CD14-positive monocyte (primary cell): ENCODE measurements around the gene KIF25. TPM values are rescaled to one million over a fixed set of nuclear protein-coding genes. Genes with fewer than 3 reads are reported as not detected.

Source experiments
- DNase-seq, 3 donors: peaks; one replicate each; pipeline ENCODE4 v3.0.0-alpha.2; 2011 to 2022
- H2AFZ ChIP-seq: 2 replicates; pipeline ENCODE4 v1.6.0; 2012; ENCODE audit warnings: mild to moderate bottlenecking, low read depth, low read length, inconsistent platforms; ENCODE audit not compliant: insufficient read depth, poor library complexity, severe bottlenecking
- H3K27ac ChIP-seq, 2 donors: 1 replicate in 1 of 2; 2 replicates in 1 of 2; pipeline ENCODE4 v1.5.1; 2012 to 2013; ENCODE audit warnings: low read length in 2 of 2, control low read depth in 1 of 2, inconsistent platforms in 1 of 2, low read depth in 1 of 2, mild to moderate bottlenecking in 1 of 2
- H3K27me3 ChIP-seq, 2 donors: one replicate each; pipeline versions ENCODE4 v1.6.0 to v1.6.1; 2011 to 2013; ENCODE audit warnings: low read length in 2 of 2; ENCODE audit not compliant: control insufficient read depth in 2 of 2, insufficient read depth in 2 of 2
- H3K36me3 ChIP-seq, 2 donors: replicated peaks in 1 of 2; 1 replicate in 1 of 2; 2 replicates in 1 of 2; pipeline versions ENCODE4 v1.5.1 to v1.6.1; 2012 to 2013; ENCODE audit warnings: low read length in 2 of 2, control low read depth in 1 of 2, inconsistent platforms in 1 of 2, mild to moderate bottlenecking in 1 of 2; ENCODE audit not compliant: insufficient read depth in 2 of 2, control insufficient read depth in 1 of 2
- H3K4me1 ChIP-seq, 2 donors: 1 replicate in 1 of 2; 2 replicates in 1 of 2; pipeline versions ENCODE4 v1.5.1 to v1.6.1; 2012 to 2013; ENCODE audit warnings: low read length in 2 of 2, control low read depth in 1 of 2, inconsistent platforms in 1 of 2, mild to moderate bottlenecking in 1 of 2, moderate library complexity in 1 of 2; ENCODE audit not compliant: insufficient read depth in 2 of 2, control insufficient read depth in 1 of 2
- H3K4me2 ChIP-seq: replicated peaks from 2 replicates; pipeline ENCODE3; 2012; ENCODE audit warnings: low read length, moderate library complexity, mild to moderate bottlenecking; ENCODE audit not compliant: poor library complexity, severe bottlenecking; ENCODE audit errors: extremely low read depth
- H3K4me3 ChIP-seq, 3 experiments: fragments of 200-600 bp in 1 of 3; sonication (generic) in 1 of 3; replicated peaks in 1 of 3; 1 replicate in 2 of 3; 2 replicates in 1 of 3; pipeline ENCODE4 v1.5.1; 2011 to 2013; ENCODE audit warnings: low read length in 3 of 3, mild to moderate bottlenecking in 3 of 3, control low read depth in 2 of 3, low read depth in 2 of 3, inconsistent platforms in 1 of 3, moderate library complexity in 1 of 3
- H3K79me2 ChIP-seq: 2 replicates; pipeline ENCODE4 v1.6.0; 2012; ENCODE audit warnings: mild to moderate bottlenecking, control low read depth, inconsistent platforms, low read length, moderate library complexity; ENCODE audit not compliant: insufficient read depth
- H3K9ac ChIP-seq: 2 replicates; pipeline ENCODE4 v1.6.0; 2017; ENCODE audit warnings: low read length, mild to moderate bottlenecking; ENCODE audit not compliant: insufficient read depth, poor library complexity, severe bottlenecking
- H3K9me3 ChIP-seq, 2 donors: replicated peaks in 1 of 2; 1 replicate in 1 of 2; 2 replicates in 1 of 2; pipeline versions ENCODE4 v1.5.1 to v1.6.1; 2012 to 2013; ENCODE audit warnings: low read length in 2 of 2, control low read depth in 1 of 2; ENCODE audit not compliant: control insufficient read depth in 1 of 2, insufficient read depth in 1 of 2
- H4K20me1 ChIP-seq: 2 replicates; pipeline ENCODE4 v1.6.0; 2012; ENCODE audit warnings: mild to moderate bottlenecking, low read length, control low read depth, moderate library complexity; ENCODE audit not compliant: insufficient read depth
- H3K27ac Mint-ChIP-seq, 7 donors: one replicate each; pipeline ENCODE4 v1.8.0; 2020; ENCODE audit warnings: mild to moderate bottlenecking in 7 of 7, mixed read lengths in 7 of 7, moderate library complexity in 6 of 7, inconsistent platforms in 2 of 7
- H3K27me3 Mint-ChIP-seq, 3 donors: one replicate each; pipeline ENCODE4 v1.8.0; 2021 to 2022; ENCODE audit warnings: low read depth in 3 of 3, mild to moderate bottlenecking in 3 of 3, mixed read lengths in 3 of 3, moderate library complexity in 3 of 3, inconsistent platforms in 1 of 3
- H3K36me3 Mint-ChIP-seq, 2 donors: one replicate each; pipeline ENCODE4 v1.8.0; 2020; ENCODE audit warnings: mixed read lengths in 2 of 2, inconsistent platforms in 1 of 2, mild to moderate bottlenecking in 1 of 2
- H3K4me1 Mint-ChIP-seq: one replicate; pipeline ENCODE4 v1.8.0; 2020; ENCODE audit warnings: mild to moderate bottlenecking, mixed read lengths
- H3K4me3 Mint-ChIP-seq, 2 donors: one replicate each; pipeline ENCODE4 v1.8.0; 2020; ENCODE audit warnings: mild to moderate bottlenecking in 2 of 2, mixed read lengths in 2 of 2, moderate library complexity in 1 of 2
- H3K9me3 Mint-ChIP-seq, 7 donors: one replicate each; pipeline ENCODE4 v1.8.0; 2020 to 2022; ENCODE audit warnings: mixed read lengths in 7 of 7, mild to moderate bottlenecking in 6 of 7, moderate library complexity in 6 of 7, inconsistent platforms in 2 of 7
- CTCF ChIP-seq: fragments of 200-600 bp; IDR thresholded peaks from one replicate; pipeline ENCODE4 v1.8.0; 2022; ENCODE audit warnings: antibody characterized with exemption, mild to moderate bottlenecking
- WGBS: methylation state at CpG from one replicate; pipeline ENCODE4 v1.1.5; 2013; ENCODE audit warnings: missing lambda C conversion rate; ENCODE audit not compliant: insufficient coverage; 5-methylcytosine and 5-hydroxymethylcytosine counted together
- intact Hi-C, 2 donors: fragments of 100-400 bp; cut with micrococcal nuclease; formaldehyde crosslinking; loops; one replicate each; pipeline versions ENCODE4 v1.15.0 to v1.15.1; 2023
- polyA plus RNA-seq, 3 donors: library from polyadenylated mRNA; depleted of rRNA in 1 of 3; unstranded in 2 of 3; stranded (reverse) in 1 of 3; fragments of 300-500 nt in 2 of 3; fragments of >200 nt in 1 of 3; fragmentation: Illumina TruSeq in 2 of 3; gene quantifications; 1 replicate in 2 of 3; 2 replicates in 1 of 3; pipeline ENCODE4 v1.2.3, GENCODE V29; 2012 to 2021

Gene KIF25
- polyA plus RNA-seq, 3 donors, result not detected

DNA sequence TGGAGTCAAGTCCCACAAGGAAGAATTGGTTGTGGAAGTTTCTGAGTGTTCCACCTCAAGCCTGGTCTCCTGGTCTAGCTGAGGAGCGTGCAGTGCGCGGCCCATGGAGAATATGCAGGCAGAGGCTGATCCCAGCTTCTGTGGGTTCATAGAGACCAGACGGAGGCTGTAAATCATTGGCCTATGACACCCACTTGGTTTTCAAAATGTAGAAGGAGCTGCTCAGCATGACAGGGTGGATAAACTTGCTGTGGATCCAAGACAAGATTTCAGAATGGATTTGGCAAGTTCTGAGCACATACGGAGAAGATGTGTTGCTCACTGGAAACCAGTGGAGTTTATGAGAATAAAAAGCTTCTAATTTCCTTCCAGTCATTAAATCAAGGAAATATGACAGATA, 744 bp downstream of the KIF25 start:
- intact Hi-C loops, result no loop called here
- no peak for DNase-seq
- Mint-ChIP-seq H3K4me3 (no peak overlapping the region), H3K27ac (no peak overlapping the region), H3K27me3 (peaks cover 0 to 7% (median 0%) of the 10 kb centered on the region in 3 donors), H3K4me1 (no peaks in the 10 kb centered on the region), H3K9me3 (peaks cover 0 to 4% (median 2%) of the 10 kb centered on the region in 7 donors), H3K36me3 (no peaks in the 10 kb centered on the region)
- Histone ChIP-seq H3K4me1 (no peaks in the 10 kb centered on the region), H2AFZ (no peak overlapping the region), H3K27ac (no peak overlapping the region), H3K9me3 (no peaks in the 10 kb centered on the region), H3K79me2 (no peaks in the 10 kb centered on the region), H3K36me3 (no peaks in the 10 kb centered on the region), H4K20me1 (no peaks in the 10 kb centered on the region), H3K9ac (no peak overlapping the region), H3K4me3 (no peak overlapping the region), H3K4me2 (no peak overlapping the region), H3K27me3 (no peaks in the 10 kb centered on the region)
- TF ChIP-seq CTCF, result no peak
- 87% methylated on average over 4 of the region's 5 CpGs for WGBS

GRCh38 chr6:168000198-168001028, 2.9 kb downstream of the KIF25 start:
- Mint-ChIP-seq H3K36me3 (no peaks in the 10 kb centered on the region), H3K4me1 (no peaks in the 10 kb centered on the region), H3K27ac (no peak overlapping the region), H3K9me3 (peaks cover 0 to 4% (median 2%) of the 10 kb centered on the region in 7 donors), H3K27me3 (peaks cover 0 to 10% (median 3%) of the 10 kb centered on the region in 3 donors), H3K4me3 (no peak overlapping the region)
- no peaks in the 10 kb centered on the region for H3K4me1 ChIP-seq
- intact Hi-C loops, result no loop called here
- H3K79me2 ChIP-seq, result no peaks in the 10 kb centered on the region
- no peaks in the 10 kb centered on the region for H3K36me3 ChIP-seq
- TF ChIP-seq CTCF, result no peak
- no peak overlapping the region for H3K27ac ChIP-seq
- WGBS, result 85% methylated on average over 12 of the region's 13 CpGs
- no peak overlapping the region for H2AFZ ChIP-seq
- H3K27me3 ChIP-seq, result no peaks in the 10 kb centered on the region
- DNase-seq, result no peak
- H3K9ac ChIP-seq, result no peak overlapping the region
- H3K9me3 ChIP-seq, result no peaks in the 10 kb centered on the region
- no peak overlapping the region for H3K4me3 ChIP-seq
- no peaks in the 10 kb centered on the region for H4K20me1 ChIP-seq
- no peak overlapping the region for H3K4me2 ChIP-seq
